Measurements from ENCODE around the gene ST3GAL2.

GRCh38 chr16:70453892-70454221 lies 15.0 kb upstream of the ST3GAL2 start:
- TF ChIP-seq POLR2A (IDR thresholded peaks at IDR 0.05) (no peak), CTCF (IDR thresholded peaks at IDR 0.05) (no peak)
